Ishikawa (cell line): ENCODE data around the gene IFT172.
A peak's percentile ranks its signal among the peaks of the same experiment; 100 is the strongest.

Source experiments
- CEBPB ChIP-seq: IDR thresholded peaks from 2 replicates; pipeline ENCODE4 v1.6.1; 2012
- CREB1 ChIP-seq: IDR thresholded peaks from 2 replicates; pipeline ENCODE4 v1.6.1; 2012; ENCODE audit warnings: low read depth
- EGR1 ChIP-seq: IDR thresholded peaks from 2 replicates; pipeline ENCODE4 v1.6.1; 2012
- EP300 ChIP-seq: IDR thresholded peaks from 2 replicates; pipeline ENCODE4 v1.6.1; 2012; ENCODE audit warnings: borderline replicate concordance
- FOXM1 ChIP-seq: IDR thresholded peaks from 2 replicates; pipeline ENCODE4 v1.6.1; 2012; ENCODE audit warnings: low read depth, borderline replicate concordance
- NFIC ChIP-seq: IDR thresholded peaks from 2 replicates; pipeline ENCODE4 v1.6.1; 2012
- RAD21 ChIP-seq: IDR thresholded peaks from 2 replicates; pipeline ENCODE4 v1.6.1; 2012; ENCODE audit warnings: low read depth
- TAF1 ChIP-seq: IDR thresholded peaks from 2 replicates; pipeline ENCODE4 v1.6.1; 2012; ENCODE audit warnings: low read depth, mild to moderate bottlenecking
- TCF12 ChIP-seq: IDR thresholded peaks from 2 replicates; pipeline ENCODE4 v1.6.1; 2012; ENCODE audit warnings: low read depth
- TEAD4 ChIP-seq: IDR thresholded peaks from 2 replicates; pipeline ENCODE4 v1.6.1; 2012
- YY1 ChIP-seq: IDR thresholded peaks from 2 replicates; pipeline ENCODE4 v1.6.1; 2012; ENCODE audit warnings: low read depth
- ZBTB7A ChIP-seq: IDR thresholded peaks from 2 replicates; pipeline ENCODE4 v1.6.1; 2012; ENCODE audit warnings: low read depth
- TF ChIP-seq, protein P1 (sequence below): IDR thresholded peaks from 2 replicates; pipeline ENCODE4 v1.6.1; 2012
- TF ChIP-seq, protein P2 (sequence below): IDR thresholded peaks from 2 replicates; pipeline ENCODE4 v1.6.1; 2012
- TF ChIP-seq, protein P3 (sequence below): IDR thresholded peaks from 2 replicates; pipeline ENCODE4 v1.6.1; 2012; ENCODE audit warnings: low read depth, mild to moderate bottlenecking

The IFT172 gene

DNA sequence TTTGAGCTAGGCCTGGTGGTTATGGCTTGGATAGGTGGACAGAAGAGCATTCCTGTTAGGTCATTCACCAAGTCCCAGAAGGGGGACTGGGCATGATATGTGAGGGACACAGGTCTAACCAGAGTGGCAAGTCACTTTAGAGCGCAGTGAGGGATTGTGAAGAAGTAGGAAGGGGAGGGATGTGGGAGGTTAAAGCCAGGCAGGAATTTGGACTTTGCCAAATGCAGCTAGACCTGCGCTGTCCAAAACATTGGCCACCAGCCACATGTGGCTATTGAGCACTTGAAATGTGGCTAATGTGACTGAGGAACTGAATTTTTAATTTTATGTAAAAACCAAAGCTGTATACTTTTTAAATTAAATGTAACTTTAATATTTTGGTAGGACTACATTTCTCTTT, 30.8 kb upstream of the IFT172 start:
- no peak for TF ChIP-seq EGR1
- TF ChIP-seq CEBPB = no peak
- TF ChIP-seq RAD21 = no peak
- TF ChIP-seq ZBTB7A = no peak
- no peak for TF ChIP-seq NFIC
- TF ChIP-seq TAF1 = no peak
- no peak for TF ChIP-seq YY1
- no peak for TF ChIP-seq CREB1
- no peak for TF ChIP-seq TCF12
- no peak for TF ChIP-seq EP300
- TF ChIP-seq, protein P1, sequence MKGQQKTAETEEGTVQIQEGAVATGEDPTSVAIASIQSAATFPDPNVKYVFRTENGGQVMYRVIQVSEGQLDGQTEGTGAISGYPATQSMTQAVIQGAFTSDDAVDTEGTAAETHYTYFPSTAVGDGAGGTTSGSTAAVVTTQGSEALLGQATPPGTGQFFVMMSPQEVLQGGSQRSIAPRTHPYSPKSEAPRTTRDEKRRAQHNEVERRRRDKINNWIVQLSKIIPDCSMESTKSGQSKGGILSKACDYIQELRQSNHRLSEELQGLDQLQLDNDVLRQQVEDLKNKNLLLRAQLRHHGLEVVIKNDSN = no peak
- TF ChIP-seq, protein P2, sequence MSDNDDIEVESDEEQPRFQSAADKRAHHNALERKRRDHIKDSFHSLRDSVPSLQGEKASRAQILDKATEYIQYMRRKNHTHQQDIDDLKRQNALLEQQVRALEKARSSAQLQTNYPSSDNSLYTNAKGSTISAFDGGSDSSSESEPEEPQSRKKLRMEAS = no peak
- TF ChIP-seq, protein P3, sequence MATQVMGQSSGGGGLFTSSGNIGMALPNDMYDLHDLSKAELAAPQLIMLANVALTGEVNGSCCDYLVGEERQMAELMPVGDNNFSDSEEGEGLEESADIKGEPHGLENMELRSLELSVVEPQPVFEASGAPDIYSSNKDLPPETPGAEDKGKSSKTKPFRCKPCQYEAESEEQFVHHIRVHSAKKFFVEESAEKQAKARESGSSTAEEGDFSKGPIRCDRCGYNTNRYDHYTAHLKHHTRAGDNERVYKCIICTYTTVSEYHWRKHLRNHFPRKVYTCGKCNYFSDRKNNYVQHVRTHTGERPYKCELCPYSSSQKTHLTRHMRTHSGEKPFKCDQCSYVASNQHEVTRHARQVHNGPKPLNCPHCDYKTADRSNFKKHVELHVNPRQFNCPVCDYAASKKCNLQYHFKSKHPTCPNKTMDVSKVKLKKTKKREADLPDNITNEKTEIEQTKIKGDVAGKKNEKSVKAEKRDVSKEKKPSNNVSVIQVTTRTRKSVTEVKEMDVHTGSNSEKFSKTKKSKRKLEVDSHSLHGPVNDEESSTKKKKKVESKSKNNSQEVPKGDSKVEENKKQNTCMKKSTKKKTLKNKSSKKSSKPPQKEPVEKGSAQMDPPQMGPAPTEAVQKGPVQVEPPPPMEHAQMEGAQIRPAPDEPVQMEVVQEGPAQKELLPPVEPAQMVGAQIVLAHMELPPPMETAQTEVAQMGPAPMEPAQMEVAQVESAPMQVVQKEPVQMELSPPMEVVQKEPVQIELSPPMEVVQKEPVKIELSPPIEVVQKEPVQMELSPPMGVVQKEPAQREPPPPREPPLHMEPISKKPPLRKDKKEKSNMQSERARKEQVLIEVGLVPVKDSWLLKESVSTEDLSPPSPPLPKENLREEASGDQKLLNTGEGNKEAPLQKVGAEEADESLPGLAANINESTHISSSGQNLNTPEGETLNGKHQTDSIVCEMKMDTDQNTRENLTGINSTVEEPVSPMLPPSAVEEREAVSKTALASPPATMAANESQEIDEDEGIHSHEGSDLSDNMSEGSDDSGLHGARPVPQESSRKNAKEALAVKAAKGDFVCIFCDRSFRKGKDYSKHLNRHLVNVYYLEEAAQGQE = no peak

DNA sequence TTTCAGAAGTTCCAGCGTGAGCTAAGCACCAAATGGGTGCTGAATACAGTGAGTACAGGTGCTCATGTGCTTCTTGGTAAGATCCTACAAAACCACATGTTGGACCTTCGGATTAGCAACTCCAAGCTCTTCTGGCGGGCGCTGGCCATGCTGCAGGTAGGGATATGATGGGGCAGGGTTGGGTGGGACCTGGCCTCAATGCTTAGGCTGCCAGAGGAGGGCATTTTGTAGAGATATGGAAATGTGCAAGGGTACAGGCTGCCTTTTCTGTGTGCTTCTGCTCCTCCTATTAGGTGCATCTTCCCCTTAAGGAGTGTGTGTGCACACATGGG, 29.2 kb upstream of the IFT172 start:
- TF ChIP-seq, protein P3 = no peak
- TF ChIP-seq TCF12 = no peak
- no peak for TF ChIP-seq CEBPB
- no peak for TF ChIP-seq TAF1
- TF ChIP-seq, protein P2 = no peak
- no peak for TF ChIP-seq EGR1
- no peak for TF ChIP-seq ZBTB7A
- no peak for TF ChIP-seq RAD21
- TF ChIP-seq, protein P1 = no peak
- TF ChIP-seq NFIC = no peak
- TF ChIP-seq CREB1 = no peak
- TF ChIP-seq TEAD4 = no peak
- no peak for TF ChIP-seq YY1
- no peak for TF ChIP-seq EP300

DNA sequence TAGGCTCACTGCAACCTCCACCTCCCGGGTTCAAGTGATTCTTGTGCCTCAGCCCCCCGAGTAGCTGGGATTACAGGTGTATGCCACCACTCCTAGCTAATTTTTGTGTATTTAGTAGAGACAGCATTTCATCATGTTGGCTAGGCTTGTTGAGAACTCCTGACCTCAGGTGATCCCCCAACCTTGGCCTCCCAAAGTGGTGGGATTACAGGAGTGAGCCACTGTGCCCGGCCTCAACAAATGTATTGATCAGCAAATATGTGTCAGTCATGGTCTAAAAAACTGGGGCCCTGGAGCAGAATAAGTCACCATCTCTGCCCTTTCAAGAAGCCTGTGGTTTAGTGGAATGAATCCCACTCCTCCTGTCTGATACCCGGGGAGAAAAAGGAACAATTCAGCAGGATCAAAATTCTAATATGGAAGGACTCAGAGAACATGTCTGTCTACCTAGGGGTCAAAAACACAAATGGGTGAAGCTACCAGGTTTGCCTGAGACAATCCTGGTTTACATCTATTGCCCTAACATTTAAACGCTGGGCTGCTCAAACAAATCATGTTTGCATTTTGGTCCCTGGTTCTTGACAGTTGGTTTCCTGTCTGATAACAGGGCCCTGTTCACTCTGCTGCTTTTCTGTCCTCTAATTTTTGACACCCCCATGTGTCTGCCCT, 28.7 kb upstream of the IFT172 start:
- no peak for TF ChIP-seq FOXM1
- TF ChIP-seq, protein P2 = no peak
- TF ChIP-seq, protein P1 = no peak
- TF ChIP-seq TEAD4 = no peak
- TF ChIP-seq, protein P3 = no peak
- TF ChIP-seq TAF1 = no peak
- no peak for TF ChIP-seq NFIC
- TF ChIP-seq EP300 = no peak
- TF ChIP-seq CEBPB = no peak
- TF ChIP-seq YY1 = no peak
- no peak for TF ChIP-seq ZBTB7A
- no peak for TF ChIP-seq CREB1
- TF ChIP-seq RAD21 = no peak
- no peak for TF ChIP-seq EGR1

DNA sequence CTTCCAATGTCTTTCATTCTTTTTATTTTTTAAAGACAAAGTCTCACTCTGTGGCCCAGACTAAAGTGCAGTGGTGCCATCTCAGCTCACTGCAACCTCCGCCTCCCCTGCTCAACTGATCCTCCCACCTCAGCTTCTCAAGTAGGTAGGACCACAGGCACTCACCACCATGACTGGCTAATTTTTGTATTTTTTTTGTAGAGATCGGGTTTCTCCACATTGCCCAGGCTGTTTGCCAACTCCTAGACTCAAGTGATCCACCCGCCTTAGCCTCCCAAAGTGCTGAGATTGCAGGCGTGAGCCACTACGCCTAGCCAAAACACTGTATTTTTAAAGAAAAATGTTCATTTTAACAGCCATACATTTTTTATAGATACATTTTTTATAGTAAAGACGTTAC, 19.8 kb upstream of the IFT172 start:
- TF ChIP-seq NFIC = peak; percentile 35; the same call in 1 of the 2 replicates
- TF ChIP-seq, protein P3 = no peak
